GM12801 (cell line): ENCODE results near the gene PCSK9.

ENCODE experiments used
- TF ChIP-seq, protein P1 (sequence below): IDR thresholded peaks from one replicate; pipeline ENCODE4 v1.5.1; 2011; ENCODE audit warnings: control low read depth; ENCODE audit not compliant: insufficient read length; ENCODE audit errors: extremely low read depth

Gene PCSK9

DNA sequence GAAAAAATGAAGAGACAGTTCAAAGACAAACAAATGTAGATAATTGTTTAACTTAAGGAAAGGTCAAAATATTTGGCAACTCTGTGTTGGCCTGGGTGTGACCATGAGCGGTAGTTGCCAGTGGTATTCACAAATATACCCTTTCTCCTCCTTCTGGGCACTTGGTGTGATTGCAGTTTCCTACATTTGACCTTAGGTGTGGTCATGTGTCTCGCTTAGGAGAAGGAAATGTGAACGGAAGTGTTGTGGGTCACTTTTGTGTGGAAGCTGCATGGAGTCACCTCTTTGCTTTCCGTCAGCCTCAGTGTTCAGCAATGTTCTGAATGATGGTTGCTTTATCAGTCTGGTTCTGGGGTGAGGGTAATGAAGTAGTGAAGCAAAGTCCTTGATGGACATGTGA is 3.4 kb upstream of the PCSK9 start:
- TF ChIP-seq, protein P1, sequence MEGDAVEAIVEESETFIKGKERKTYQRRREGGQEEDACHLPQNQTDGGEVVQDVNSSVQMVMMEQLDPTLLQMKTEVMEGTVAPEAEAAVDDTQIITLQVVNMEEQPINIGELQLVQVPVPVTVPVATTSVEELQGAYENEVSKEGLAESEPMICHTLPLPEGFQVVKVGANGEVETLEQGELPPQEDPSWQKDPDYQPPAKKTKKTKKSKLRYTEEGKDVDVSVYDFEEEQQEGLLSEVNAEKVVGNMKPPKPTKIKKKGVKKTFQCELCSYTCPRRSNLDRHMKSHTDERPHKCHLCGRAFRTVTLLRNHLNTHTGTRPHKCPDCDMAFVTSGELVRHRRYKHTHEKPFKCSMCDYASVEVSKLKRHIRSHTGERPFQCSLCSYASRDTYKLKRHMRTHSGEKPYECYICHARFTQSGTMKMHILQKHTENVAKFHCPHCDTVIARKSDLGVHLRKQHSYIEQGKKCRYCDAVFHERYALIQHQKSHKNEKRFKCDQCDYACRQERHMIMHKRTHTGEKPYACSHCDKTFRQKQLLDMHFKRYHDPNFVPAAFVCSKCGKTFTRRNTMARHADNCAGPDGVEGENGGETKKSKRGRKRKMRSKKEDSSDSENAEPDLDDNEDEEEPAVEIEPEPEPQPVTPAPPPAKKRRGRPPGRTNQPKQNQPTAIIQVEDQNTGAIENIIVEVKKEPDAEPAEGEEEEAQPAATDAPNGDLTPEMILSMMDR: no peak

DNA sequence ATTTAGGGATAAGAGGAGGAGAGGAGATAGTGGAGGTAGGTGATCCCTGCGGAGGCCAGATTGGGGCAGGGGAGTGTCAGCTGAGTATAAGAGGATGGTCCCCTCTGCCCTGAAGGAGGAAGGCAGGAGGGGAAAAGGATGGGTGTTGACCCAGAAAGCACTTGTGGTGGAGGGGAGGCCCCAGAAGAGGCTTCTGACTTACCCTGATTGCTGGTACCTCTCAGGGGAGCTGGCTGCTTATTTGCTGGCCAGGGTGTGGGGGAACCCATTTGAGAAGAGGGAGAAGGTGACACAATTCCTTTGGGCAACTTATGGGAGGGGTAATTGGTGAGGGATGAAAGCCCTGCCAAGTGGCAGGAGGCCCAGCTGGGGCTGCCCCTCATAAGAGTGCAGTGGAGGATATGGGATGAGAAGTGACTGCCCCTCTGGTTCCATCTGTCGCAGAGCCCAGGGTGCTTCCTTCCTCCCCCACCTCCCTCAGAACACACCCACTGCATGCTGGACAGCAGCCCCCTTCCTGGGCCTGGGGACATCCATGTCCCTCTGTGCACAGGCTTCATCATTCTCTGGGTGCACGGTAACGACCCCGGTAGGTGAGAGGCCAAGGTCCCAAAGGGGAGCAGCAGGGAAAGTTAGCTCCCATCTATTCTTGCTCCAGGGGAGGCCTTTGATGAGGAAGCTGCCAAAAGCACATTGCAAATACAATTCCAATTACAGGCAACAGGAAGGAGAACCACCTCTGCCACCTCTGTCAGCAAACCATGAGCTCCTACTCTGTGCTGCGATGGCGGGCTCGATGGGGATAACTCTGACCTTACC is 1.4 kb upstream of the PCSK9 start:
- TF ChIP-seq, protein P1: no peak

DNA sequence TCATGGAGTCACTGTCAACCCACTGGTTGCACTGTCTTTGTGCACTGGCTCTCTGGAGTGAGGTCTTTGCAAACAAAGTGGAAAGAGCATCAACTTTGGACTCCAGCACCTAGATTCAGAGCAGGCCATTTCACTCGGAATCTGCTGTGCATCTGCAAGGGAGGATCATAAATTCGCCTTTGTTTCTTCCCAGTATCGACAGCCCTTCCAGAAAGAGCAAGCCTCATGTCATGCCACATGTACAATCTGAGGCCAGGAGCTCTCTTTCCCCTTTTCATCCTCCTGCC is 853 bp upstream of the PCSK9 start:
- TF ChIP-seq, protein P1: no peak

GRCh38 chr1:55038974-55039341 is 390 bp upstream of the PCSK9 start:
- TF ChIP-seq, protein P1: no peak

- TF ChIP-seq, protein P1: no peak
Observed at GRCh38 chr1:55040083-55040932, 960 bp downstream of the PCSK9 start.

GRCh38 chr1:55040933-55041494 is 1.7 kb downstream of the PCSK9 start:
- TF ChIP-seq, protein P1: no peak

DNA sequence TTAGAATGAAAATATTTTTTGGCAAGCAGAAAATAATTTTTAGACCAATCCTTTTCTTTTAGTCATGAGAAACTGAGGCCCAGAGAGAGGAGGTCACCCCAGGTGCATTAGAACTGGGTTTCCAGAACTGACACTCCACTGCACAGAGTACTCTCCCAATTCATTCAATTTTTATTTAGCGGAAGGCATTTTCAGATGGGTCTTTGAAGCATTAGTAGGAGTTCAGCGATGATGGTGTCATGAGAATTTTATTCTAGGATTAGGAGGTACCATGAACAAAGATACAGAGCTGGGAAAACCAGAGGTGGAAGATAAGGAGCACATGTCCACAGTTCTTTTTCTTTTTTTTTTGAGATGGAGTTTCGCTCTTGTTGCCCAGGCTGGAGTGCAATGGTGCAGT is 2.3 kb downstream of the PCSK9 start:
- TF ChIP-seq, protein P1: no peak
